Esophagus squamous epithelium (tissue), 4 donors: ENCODE measurements around the gene CCDC187.

Experiments used
- CTCF ChIP-seq, 6 experiments: fragments of 450-650 bp in 4 of 6; fragments of 200-600 bp in 2 of 6; sonication (generic) in 2 of 6; IDR thresholded peaks; one replicate each; pipeline ENCODE4 v1.5.1; 2016 to 2019; ENCODE audit warnings: antibody characterized with exemption in 6 of 6, mild to moderate bottlenecking in 4 of 6, moderate library complexity in 4 of 6
- POLR2A ChIP-seq, 4 donors: fragments of 450-650 bp; IDR thresholded peaks; one replicate each; pipeline ENCODE4 v1.6.1; 2017; ENCODE audit warnings: antibody characterized with exemption in 4 of 4, mild to moderate bottlenecking in 4 of 4, moderate library complexity in 3 of 4

- no peak for TF ChIP-seq POLR2A (IDR thresholded peaks at IDR 0.05)
- TF ChIP-seq CTCF (IDR thresholded peaks at IDR 0.05): no peak
Observed at GRCh38 chr9:136336881-136337280, 33.0 kb upstream of the CCDC187 start.
